Measurements from ENCODE around the gene FHOD3.

FHOD3 gene

GRCh38 chr18:36629836-36630235 lies 332.3 kb downstream of the FHOD3 start:
- Histone ChIP-seq H3K27ac (replicated peaks) (no peak overlapping the region), H3K4me3 (replicated peaks; ENCODE audit: insufficient read depth, low read length) (no peak overlapping the region), H3K27me3 (ENCODE audit: insufficient read depth, poor library complexity, severe bottlenecking) (peaks cover 2% of the 10 kb centered on the region)
- no peak for DNase-seq (ENCODE audit: low read depth in 1 of 2, low spot score in 1 of 2)
- TF ChIP-seq REST (IDR thresholded peaks at IDR 0.05; ENCODE audit: insufficient replicate concordance, low read depth) (no peak), GABPA (IDR thresholded peaks at IDR 0.05; ENCODE audit: low read depth) (no peak), SPI1 (IDR thresholded peaks at IDR 0.05; ENCODE audit: borderline replicate concordance, low read depth) (no peak), POLR2AphosphoS5 (IDR thresholded peaks at IDR 0.05; ENCODE audit: low read depth) (no peak)
- TF ChIP-seq, protein P1, sequence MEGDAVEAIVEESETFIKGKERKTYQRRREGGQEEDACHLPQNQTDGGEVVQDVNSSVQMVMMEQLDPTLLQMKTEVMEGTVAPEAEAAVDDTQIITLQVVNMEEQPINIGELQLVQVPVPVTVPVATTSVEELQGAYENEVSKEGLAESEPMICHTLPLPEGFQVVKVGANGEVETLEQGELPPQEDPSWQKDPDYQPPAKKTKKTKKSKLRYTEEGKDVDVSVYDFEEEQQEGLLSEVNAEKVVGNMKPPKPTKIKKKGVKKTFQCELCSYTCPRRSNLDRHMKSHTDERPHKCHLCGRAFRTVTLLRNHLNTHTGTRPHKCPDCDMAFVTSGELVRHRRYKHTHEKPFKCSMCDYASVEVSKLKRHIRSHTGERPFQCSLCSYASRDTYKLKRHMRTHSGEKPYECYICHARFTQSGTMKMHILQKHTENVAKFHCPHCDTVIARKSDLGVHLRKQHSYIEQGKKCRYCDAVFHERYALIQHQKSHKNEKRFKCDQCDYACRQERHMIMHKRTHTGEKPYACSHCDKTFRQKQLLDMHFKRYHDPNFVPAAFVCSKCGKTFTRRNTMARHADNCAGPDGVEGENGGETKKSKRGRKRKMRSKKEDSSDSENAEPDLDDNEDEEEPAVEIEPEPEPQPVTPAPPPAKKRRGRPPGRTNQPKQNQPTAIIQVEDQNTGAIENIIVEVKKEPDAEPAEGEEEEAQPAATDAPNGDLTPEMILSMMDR (IDR thresholded peaks at IDR 0.05; ENCODE audit: insufficient read depth, low read length) = no peak

DNA sequence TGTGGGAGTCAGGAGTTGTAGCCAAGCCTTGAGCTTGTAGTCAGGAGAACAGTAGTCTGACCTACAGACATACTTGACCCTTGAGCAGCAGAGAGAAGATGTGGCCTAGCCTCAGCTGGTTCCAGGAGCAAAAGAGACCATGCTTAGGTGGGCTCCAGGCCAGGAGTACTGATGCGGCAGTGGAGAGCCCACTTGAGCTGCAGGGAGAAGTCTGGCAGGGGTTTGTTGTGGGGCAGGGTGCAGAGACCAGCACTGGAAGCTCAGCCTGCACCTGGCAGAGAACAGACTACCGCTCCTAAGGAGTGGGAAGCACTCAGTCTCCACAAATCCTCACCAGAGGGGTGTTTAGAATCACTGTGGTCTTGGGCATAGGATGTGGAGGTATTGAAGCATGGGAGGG lies 333.4 kb downstream of the FHOD3 start:
- H3K27me3 ChIP-seq (ENCODE audit: insufficient read depth, poor library complexity, severe bottlenecking) = peaks cover 3% of the 10 kb centered on the region
- no peak overlapping the region for H3K4me3 ChIP-seq (replicated peaks; ENCODE audit: insufficient read depth, low read length)
- H3K27ac ChIP-seq (replicated peaks) = no peak overlapping the region
- DNase-seq (ENCODE audit: low read depth in 1 of 2, low spot score in 1 of 2) = no peak
- TF ChIP-seq GABPA (IDR thresholded peaks at IDR 0.05; ENCODE audit: low read depth) (no peak), POLR2AphosphoS5 (IDR thresholded peaks at IDR 0.05; ENCODE audit: low read depth) (no peak), SPI1 (IDR thresholded peaks at IDR 0.05; ENCODE audit: borderline replicate concordance, low read depth) (no peak), REST (IDR thresholded peaks at IDR 0.05; ENCODE audit: insufficient replicate concordance, low read depth) (no peak)
- TF ChIP-seq, protein P1 (IDR thresholded peaks at IDR 0.05; ENCODE audit: insufficient read depth, low read length) = no peak

DNA sequence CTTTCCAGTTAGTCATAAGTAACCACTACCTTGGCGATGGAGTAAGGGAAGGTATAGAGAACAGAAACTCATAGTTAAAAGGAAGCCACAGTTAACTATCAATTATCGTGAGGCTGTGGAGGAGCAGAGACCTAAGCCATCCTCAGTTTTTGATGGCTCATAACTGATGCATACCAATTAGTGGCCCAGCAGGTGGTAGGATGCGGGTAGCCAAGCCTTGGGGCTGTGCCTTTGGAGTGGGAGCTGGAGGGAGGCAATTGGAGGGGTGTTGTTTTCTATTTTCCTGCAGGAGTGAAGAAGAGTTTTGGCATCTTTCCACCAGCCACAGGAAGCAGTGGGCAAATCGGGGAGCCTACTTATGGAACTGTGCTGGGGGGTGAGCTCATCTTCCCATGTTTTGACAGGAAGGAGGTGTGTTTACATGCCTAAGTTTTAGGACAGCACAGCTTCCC lies 336.5 kb downstream of the FHOD3 start:
- H3K27ac ChIP-seq (replicated peaks) = no peak overlapping the region
- no peak for DNase-seq (ENCODE audit: low read depth in 1 of 2, low spot score in 1 of 2)
- H3K4me3 ChIP-seq (replicated peaks; ENCODE audit: insufficient read depth, low read length) = no peak overlapping the region
- H3K27me3 ChIP-seq (ENCODE audit: insufficient read depth, poor library complexity, severe bottlenecking) = peaks cover 3% of the 10 kb centered on the region
- TF ChIP-seq POLR2AphosphoS5 (IDR thresholded peaks at IDR 0.05; ENCODE audit: low read depth) (no peak), SPI1 (IDR thresholded peaks at IDR 0.05; ENCODE audit: borderline replicate concordance, low read depth) (no peak), GABPA (IDR thresholded peaks at IDR 0.05; ENCODE audit: low read depth) (no peak), REST (IDR thresholded peaks at IDR 0.05; ENCODE audit: insufficient replicate concordance, low read depth) (no peak)
- TF ChIP-seq, protein P1 (IDR thresholded peaks at IDR 0.05; ENCODE audit: insufficient read depth, low read length) = no peak
